Stimulated activated CD4-positive, alpha-beta T cell treated with anti-CD3 and anti-CD28 coated beads, TNF-alpha, amount 100 ng/mL, for 48 hours (primary cell): ENCODE measurements around the gene TMEM131L.
A peak's percentile ranks its signal among the peaks of the same experiment; 100 is the strongest.

Experiments used
- DNase-seq, 3 donors: peaks; one replicate each; pipeline ENCODE4 v3.0.0-alpha.2; 2020; ENCODE audit warnings: low read depth in 3 of 3

Gene TMEM131L

DNA sequence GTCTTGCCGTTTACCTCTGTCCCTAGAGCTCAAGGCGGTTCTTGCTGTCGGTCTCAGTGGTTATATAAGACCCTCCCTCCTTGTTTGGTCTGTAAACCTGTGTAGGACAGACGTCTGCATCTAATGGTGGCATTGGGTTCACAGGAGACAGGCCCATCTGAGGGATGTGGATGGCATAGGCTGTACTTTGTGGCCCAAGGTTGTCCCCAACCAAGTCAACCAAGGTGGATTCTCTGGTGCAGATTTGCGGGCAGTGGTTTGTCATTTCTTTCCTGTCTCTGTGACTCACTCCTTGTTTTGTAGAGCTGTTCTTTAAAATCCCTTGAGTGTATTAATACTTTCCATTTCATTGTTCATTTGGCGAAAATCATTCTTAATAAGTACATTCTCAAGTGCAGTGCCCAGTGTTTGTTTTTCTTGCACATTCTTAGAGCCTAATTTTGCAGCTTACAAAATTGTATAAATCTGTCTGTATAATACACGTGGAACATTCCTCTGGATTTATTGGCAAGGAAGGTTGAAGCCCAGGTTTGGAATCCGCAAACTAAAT is 149.9 kb downstream of the TMEM131L start:
- DNase-seq: peak; percentile 33 to 58 (median 35)

DNA sequence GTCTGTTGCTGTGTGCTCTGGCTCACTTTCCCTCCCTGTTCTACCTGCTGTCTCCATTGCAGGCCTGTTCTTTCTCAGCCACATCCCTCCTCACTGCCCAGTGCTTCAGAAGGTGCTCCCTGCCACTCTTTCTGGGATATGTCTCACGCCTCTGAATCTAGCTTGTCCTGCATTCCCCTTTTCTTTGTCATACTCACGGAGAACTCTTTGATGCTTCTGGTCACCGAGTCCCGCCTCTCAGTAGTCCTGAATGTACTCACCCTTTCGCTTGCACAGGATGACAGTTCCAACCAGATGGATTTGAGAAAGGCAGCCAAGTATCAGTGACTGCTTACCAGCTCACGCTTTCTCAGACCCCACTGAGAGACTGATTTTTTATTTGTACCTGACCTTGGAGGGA is 152.7 kb downstream of the TMEM131L start:
- no peak for DNase-seq

DNA sequence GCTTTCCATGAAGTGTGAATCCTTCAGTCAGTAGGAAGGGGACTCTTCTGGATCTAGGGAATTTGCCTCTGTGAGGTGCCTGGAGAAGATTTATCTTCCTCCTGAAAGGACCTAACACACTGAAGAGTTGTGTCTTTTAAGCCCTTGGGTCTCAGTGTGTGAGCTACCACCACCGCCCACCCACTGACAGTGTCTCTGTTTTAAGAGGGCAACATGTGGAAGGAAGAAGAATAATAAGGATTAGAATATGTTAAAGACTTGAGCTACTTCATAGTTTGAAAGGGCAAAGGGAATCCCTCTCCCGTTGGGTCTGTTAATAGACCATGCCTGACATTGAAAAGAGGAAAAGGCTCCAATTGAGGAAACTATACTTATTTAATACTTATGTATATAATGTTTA is 153.7 kb downstream of the TMEM131L start:
- no peak for DNase-seq

DNA sequence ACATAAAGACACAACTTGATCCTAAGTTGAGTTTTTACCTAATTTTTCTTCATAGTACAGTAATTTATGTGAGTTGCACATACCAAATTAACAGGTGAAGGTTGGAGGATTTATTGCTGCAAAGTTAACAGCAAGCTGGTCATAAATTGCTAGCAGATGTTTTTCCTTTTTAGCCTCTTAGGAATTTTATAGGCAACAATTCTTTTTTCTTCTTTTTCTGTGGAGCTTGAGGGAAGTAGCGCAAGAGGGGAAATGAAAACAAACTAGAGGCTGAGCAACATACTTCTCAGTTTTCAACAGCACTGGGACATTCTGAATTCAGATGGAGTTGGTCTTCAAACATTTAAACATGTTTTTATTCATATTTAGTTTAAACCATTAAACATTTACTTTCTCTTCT is 154.2 kb downstream of the TMEM131L start:
- DNase-seq: no peak

DNA sequence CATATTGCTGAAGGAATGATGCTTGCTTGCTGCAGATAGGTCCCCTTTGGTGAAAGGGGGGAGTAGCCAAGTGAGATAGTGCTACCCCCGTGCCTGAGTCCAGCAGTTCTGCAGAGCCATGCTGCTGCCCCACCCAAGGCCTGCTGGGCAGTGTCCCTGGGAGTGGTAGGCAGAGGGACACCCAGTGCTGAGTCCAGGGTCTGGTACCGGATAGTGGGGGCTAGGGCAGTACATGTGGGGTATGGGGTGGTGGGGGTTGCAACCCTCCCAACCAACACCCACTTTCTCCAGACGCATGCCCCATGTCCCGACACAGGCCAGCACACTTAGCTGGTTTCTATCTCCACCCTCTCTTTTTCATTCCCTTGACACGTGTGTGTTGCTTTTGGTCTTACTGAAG is 155.9 kb downstream of the TMEM131L start:
- no peak for DNase-seq

DNA sequence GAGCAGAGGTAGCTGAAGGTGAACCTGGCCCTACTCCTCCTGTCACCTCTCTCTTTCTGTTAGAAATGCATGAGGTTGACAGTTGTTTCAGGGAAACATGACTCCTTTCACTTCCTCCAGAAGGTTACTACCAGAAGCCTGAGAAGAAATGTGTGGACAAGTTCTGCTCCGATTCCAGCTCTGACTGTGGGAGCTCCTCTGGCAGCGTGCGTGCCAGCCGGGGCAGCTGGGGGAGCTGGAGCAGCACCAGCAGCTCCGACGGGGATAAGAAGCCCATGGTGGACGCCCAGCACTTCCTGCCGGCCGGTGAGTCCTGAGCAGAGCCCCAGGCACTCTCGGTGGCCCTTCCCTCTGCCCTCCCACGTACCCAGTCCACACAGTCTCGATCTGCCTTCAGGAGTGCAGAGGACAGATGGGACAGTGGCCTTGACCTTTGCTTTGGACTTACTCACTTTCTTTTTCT is 156.6 kb downstream of the TMEM131L start:
- no peak for DNase-seq

DNA sequence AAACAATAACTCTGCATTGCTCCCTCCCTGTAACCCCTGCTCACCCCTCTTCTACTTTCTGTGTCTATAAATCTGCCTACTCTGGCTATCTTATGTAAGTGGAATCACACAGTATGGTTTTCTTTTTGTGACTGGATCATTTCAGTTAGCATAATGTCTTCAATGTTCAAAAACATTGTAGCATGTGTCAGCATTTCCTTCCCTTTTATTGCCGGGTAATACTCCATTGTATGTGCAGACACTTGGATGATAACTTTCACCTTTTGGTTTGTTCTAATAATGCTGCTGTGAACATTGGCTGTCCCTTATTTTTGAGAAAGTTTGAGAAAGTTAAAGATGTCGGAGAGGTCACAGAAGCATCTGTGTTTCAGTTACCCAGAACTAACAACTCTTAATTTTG is 157.3 kb downstream of the TMEM131L start:
- no peak for DNase-seq

DNA sequence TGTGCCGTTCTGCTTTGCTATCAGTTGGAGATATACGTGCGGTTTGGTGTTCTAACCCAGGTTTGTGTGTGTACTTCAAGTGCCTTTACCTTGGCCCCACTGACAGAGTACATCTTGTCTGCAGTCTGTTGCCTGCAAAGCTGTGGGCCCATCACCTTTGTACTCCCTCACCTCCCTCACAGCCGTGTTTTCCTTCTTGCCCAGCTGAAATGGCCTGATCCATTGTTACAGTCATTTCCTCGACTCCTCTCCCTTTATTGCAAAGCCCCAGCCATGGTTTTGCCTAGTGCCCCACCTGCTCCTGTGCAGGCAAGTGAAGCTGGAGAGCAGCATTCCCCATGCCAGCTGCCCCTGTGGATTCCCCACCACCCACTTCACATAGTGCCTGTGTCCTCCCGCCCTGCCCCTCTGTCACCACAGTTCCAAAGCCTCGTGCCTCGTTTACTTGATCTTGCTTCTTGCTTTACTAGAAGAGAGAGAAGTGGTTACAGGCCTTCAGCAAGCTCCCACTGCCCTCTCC is 162.7 kb downstream of the TMEM131L start:
- DNase-seq: no peak

DNA sequence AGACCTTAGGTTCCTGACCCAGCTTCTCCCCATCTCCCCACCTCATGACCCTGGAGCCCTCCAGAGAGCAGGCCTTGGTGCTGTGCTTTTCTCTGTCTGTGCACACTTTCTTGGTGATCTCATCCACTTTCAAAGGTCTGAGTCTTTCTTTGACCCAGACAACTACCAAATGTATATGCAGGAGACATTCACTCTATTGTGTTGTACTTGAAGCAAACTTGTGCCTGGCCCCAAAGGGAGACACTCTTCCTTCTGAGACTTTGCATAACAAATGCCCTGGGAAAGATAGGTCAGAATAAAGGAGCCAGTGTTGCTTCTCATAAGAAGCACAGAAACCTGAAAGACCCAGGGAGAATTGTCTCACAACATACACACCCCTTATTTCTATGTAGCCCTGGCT is 163.6 kb downstream of the TMEM131L start:
- DNase-seq: no peak

DNA sequence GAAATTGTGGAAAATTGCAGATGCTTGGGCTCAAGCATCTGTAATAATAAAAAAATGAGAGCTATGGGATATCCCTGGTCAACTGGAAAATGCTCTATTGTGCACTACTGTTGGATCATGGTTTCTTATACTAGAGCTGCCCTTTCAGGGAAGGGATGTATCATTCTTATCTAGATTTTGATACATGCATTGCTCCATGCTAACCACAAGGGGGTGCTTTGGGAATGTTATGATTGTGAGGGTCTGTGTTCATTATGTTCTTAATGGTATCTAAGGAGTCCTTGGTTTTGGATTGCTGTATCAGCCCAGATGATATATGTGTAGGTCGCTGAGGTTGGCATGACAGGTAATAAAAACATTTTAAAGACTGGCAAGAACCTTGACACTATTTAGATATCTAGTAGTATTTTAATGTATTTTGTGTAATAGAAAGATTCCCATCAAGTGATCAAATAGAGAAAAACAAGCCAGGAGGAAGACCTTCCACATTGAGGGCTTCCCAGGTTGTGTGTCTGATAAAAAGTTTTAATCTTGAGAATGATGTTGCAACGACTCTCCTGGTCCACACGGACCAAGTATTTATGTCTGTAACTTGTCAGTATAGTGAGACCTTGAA is 168.7 kb downstream of the TMEM131L start:
- DNase-seq: no peak

DNA sequence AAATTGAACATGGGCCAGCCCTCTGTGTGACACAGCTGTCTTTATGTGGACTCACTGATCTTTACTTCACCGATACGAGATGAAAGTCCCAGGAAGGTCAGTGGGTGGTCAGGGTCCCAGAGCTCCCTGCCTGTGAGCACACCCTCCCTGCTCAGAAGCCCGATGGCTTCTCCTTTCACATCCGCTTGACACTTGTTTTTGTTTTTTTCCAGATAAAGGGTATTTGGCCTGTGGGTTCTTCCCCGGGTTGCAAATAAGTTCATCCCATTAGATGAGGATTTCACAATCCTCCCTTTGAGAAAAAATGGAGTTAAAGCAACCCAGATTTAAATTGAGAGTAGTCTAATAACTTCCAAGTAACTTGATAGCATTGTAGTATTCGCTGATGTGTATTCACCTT is 169.7 kb downstream of the TMEM131L start:
- DNase-seq: no peak

DNA sequence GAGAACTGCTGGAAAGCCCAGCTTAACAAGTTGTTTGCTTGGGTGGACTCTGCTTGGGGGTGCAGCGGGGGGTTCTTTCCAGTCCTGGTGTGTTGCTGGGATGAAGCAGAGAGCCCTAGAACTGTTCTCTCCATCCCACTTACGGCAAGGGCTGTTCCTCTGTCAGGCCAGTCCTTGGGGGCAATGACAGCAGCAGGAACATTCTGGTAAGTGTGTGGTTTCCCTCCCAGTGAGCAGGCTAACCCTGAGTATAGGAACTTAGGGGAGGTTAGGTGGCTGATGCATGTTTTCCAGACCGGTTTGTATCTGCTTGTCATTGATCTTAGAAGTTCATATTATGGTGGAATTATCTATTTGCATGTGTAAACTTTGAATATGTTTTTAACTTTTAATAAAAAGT is 171.0 kb downstream of the TMEM131L start:
- DNase-seq: no peak

DNA sequence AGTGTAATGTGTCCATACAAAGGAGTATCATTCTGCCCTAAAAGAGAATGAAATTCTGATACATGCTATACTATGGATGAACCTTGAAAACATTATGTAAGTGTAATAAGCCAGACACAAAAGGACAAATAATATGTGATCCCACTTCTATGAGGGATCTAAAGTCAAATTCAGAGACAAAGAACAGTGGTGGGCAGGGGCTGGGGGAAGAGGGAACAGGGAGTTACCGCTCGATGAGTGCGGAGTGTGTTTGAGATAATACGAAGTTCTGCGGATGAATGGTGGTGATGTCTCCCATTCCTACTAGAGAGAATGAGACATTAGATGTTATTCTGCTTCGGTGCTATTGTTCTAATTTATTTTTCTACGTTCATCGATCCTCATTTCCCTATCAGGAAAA is 171.9 kb downstream of the TMEM131L start:
- no peak for DNase-seq

DNA sequence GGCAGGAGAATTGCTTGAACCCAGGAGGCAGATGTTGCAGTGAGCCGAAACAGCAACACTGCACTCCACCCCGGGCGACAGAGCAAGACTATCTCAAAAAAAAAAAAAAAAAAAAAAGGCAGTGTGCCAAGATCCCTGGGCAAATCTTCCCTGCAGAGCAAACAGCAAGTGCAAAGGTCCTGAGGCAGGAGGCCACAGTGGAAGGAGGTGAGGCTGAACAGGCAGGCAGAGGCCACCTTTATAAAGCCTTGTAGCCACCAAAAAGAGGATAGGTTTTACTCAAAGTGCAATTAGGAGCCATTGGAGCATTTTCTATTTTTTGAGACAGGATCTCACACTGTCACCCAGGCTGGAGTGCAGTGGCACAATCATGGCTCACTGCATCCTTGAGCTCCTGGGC is 172.8 kb downstream of the TMEM131L start:
- DNase-seq: no peak

DNA sequence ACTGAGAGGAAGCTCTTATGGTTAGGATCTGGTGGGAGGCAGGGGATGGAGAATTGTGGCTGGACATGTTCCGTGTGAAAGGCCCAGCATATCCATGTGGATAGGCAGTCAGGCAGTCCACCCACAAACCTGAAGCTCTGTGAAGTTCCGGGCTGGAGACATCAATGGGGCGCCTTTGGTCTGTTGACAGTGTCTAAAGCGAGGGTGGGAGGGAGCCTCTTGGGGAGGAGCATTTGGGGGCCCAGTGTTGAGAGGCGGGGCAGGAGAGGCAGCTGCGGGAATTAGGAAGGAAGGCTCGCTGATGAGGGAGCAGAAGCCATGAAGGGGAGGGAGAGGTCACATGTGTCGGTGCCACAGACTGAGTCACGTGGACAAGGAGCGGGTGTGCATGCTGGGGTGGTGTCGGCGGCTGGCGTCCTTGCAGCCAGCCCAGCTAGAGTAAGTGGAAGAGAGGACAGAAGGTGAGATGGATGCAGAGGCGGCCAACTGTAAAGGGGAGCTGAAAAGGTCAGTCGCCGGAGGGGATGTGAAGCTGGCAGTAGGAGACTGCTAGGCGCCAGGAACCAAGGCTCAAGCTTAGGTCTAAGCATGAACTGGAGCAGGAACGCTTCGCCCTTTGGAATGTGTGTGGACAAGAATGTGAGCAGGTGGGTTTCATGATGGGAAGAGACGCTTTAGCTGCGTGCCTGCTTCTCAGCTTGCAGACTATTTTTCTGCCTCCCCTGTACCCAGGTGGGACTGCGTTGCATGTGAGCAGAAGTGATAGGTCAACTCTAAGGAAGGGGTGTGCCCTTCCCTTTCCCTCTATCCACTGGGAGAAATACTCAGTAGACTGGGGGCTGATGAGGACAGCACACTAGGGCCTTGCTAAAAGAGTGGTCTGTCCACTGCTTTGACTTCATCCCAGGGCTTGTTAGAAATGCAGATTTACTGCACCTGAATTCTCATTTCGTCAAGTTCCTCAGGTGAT is 174.0 kb downstream of the TMEM131L start:
- DNase-seq: no peak

DNA sequence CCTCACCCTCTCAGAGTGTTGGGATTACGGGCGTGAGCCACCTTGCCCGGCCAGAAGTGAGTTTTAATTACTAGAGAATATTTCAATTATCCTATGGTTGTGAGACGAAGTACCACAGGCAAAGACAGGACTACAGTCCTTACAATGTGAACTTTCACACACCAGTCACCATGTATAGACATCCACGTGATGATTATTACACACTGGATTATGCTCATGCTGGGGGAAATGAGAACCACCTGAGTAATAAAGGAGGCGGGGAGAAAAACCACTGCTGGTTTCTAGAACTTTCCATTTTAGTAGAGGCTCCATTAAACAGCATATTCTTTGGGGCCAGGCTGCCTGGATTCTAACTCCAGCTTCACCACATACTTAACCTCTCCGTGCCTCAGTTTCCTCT is 175.4 kb downstream of the TMEM131L start:
- DNase-seq: no peak

DNA sequence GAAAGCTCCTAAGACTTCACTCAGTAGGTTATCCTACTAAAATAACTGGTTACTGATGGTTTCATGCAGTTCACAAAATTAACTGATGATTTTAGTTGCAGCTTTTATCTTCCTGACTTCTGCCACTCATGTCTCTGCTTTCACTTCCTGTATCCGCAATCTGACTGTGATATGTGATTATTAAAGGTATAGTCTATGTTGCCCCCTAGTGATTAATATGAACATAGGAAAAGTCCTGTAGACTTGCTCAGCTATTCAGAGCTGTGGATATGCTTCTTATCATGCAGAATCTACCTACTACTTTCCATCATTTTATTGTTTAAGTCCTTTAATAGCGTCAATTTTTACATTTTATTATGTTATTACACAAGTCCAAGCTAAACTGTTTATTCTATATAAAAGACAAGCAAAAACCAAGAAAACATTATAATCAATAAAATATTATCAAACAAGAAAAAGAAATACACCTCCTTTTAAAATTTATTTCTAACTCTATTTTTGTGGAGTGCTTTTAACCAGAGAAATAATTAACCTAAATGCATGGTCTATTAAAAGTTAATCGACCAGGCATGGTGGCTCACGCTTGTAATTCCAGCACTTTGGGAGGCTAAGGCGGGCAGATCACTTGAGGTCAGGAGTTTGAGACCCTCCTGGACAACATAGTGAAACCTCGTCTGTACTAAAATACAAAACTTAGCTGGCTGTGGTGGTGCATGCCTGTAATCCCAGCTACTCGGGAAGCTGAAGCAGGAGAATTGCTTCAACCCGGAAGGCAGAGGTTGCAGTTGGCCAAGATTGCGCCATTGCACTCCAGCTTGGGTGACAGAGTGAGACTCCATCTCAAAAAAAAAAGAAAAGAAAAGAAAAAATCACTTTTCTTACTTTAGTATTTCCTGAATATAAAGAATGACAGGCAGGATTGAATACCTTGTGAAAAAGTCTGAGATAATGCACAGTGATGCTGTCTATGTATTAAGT is 177.5 kb downstream of the TMEM131L start:
- DNase-seq: no peak

DNA sequence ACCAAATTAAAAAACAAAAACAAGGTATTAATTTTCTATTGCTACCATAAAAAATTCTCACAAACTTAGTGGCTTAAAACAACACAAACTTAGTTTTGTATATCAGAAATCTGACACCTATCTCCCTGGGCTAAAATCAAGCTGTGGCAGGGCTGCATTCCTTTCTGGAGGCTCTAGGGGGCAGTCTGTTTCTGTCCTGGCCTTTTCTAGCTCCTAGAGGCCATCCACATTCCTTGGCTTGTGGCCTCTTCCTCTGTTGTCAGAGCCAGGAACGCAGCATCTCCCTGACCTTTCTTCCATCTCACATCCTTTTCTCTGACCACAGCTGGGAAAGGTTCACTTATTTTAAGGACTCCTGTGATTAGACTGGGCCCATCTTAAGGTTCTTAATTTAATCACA is 179.0 kb downstream of the TMEM131L start:
- no peak for DNase-seq

DNA sequence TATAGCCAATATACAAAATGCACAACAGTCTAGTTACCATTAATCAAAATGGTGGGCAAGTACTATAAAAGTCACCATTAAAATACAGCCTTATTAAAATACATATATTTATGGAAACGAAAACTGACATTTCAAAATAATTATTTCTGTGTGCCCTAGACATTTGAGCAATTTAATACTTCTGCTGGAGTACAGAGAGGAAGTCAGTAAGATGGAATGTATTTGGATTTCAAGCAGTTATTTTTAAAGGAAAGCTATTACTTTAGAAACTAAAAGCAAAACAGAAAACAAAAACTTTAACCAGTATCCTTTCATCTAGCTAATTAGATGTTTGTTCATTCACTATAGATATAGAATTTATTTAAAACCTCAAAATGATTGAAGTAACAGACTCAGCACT is 180.1 kb downstream of the TMEM131L start:
- DNase-seq: no peak

DNA sequence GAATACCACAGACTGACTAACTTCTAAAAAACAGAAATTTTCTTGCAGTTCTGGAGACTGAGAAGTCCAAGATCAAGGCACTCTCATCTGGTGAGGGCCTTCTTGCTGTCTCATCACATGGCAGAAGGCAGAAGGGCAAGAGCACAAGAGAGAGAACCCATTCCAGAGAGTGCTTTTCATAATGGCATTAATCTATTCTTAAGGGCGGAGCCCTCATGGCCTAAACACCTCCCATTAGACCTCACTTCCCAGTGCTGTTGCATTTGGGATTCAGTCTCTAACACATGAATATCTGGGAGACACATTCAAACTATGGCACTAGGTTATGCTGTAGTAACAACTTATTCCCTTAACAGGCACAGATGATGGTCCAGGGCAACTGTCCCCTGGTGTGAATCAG is 180.8 kb downstream of the TMEM131L start:
- no peak for DNase-seq

DNA sequence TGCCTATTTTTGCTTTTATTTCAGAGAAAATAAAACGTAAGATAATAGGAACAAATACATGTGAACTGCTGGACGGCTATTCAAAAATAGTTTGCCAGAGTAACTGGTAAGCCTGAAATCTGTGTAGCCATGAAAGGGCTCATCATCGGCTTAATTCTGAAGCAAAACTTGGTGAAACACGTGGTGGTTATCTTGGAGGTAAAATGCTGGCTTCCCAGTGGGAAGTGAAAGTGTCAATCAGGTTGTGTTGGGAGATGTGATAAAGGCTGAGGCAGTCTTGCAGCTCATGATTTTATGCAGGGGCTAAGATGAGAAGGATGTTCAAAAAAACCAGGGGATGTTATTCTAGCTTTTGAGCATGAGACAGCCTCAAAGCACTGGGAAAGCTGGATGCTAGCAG is 181.8 kb downstream of the TMEM131L start:
- no peak for DNase-seq
